KOPT-K1 (cell line): ENCODE data around the gene BYSL.

Source experiments
- H3K27ac ChIP-seq: fragments of 200-600 bp; sonication (generic); 2 replicates; pipeline ENCODE4 v1.5.1; 2016; ENCODE audit warnings: antibody characterized with exemption, mild to moderate bottlenecking, low read depth, low read length; ENCODE audit not compliant: poor library complexity, severe bottlenecking
- H3K36me3 ChIP-seq: fragments of 200-600 bp; sonication (generic); 2 replicates; pipeline ENCODE4 v1.5.1; 2017; ENCODE audit warnings: antibody characterized with exemption, mild to moderate bottlenecking, low read length, moderate library complexity; ENCODE audit not compliant: insufficient read depth
- H3K9me3 ChIP-seq: fragments of 200-600 bp; sonication (generic); 2 replicates; pipeline ENCODE4 v1.5.1; 2017; ENCODE audit warnings: antibody characterized with exemption, low read length, mild to moderate bottlenecking; ENCODE audit not compliant: insufficient read depth, poor library complexity, severe bottlenecking

BYSL gene

GRCh38 chr6:41920921-41921711 lies at the start of gene BYSL, which contains the start of gene MED20:
Gene BYSL (plus strand): TSS chr6:41921499. CDS start chr6:41921563, 64 bp downstream.
Gene MED20 (minus strand): TSS chr6:41921139. CDS start chr6:41921018, 121 bp downstream.
- Histone ChIP-seq H3K36me3 (peaks cover 49% of the 10 kb centered on the region), H3K9me3 (no peaks in the 10 kb centered on the region), H3K27ac (peak within 1 kb of the TSS; percentile 96)

DNA sequence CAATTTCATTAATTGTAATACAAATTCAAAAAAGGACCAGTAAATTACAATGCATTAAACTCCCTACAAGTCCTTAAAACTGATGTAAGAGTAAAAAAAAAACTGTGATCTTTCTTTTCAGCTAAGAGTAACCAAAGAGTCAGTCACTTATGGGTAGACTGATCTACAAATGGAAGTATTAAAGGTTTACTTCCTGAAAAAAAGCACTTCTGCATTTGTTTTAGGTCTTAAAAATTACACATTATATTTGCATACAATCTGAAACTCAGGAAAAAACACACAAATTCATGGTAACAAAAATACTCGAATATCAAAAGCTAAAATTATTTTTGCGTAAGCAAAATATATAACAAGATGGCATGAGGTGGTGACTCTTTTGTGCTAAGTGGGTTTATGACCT lies 49.6 kb upstream of the BYSL start:
- H3K36me3 ChIP-seq: peaks cover 50% of the 10 kb centered on the region
- H3K9me3 ChIP-seq: no peaks in the 10 kb centered on the region
- H3K27ac ChIP-seq: no peak overlapping the region

GRCh38 chr6:41872147-41872546 lies 49.2 kb upstream of the BYSL start:
- Histone ChIP-seq H3K36me3 (peaks cover 50% of the 10 kb centered on the region), H3K9me3 (no peaks in the 10 kb centered on the region), H3K27ac (no peak overlapping the region)

- Histone ChIP-seq H3K9me3 (no peaks in the 10 kb centered on the region), H3K36me3 (peaks cover 41% of the 10 kb centered on the region), H3K27ac (no peak overlapping the region)
Measured at GRCh38 chr6:41874741-41875140, 46.6 kb upstream of the BYSL start.

GRCh38 chr6:41877051-41877680 lies 44.1 kb upstream of the BYSL start:
- Histone ChIP-seq H3K9me3 (no peaks in the 10 kb centered on the region), H3K36me3 (peaks cover 17% of the 10 kb centered on the region), H3K27ac (no peak overlapping the region)

DNA sequence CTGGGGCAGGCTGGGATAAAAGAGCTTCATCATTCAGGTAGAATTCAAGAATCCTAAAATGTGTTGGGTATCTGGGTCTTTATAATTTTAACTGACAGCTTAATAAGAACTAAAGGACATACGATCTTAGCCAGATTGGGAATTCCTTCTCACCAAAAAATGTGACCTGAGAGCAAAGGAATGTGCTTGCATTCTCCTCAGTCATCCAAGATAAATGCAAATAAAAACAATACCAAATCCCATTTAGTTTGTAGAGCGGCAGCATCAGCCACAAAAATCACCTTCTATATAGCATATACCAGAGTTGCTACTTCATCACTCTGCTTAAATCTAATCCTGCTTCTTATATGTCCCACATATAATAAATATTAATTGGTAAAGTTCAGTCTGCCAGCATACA lies 43.1 kb upstream of the BYSL start:
- Histone ChIP-seq H3K36me3 (peaks cover 16% of the 10 kb centered on the region), H3K9me3 (no peaks in the 10 kb centered on the region), H3K27ac (no peak overlapping the region)

GRCh38 chr6:41878961-41879405 lies 42.3 kb upstream of the BYSL start:
- Histone ChIP-seq H3K9me3 (no peaks in the 10 kb centered on the region), H3K36me3 (peaks cover 15% of the 10 kb centered on the region; the same call in 1 of the 2 replicates), H3K27ac (no peak overlapping the region)

DNA sequence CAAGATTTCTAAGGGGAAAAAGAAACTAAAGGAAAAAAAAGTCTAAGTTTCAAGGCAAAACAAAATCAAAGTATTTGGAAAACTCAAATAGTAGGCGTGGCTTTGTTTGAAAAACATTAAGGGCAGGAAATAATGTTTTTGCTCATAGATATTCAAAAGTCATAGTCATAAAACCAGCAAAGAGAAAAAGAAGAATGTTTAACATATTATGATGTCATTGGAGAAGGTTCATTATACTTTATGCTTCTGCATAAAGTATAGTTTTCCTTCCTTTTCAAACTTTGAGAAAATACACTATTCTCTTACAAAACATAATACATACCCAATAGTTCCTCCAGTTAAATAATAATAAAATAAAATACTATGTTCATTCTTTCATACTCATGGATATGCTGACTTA lies 39.8 kb upstream of the BYSL start:
- Histone ChIP-seq H3K9me3 (no peaks in the 10 kb centered on the region), H3K27ac (no peak overlapping the region), H3K36me3 (peaks cover 34% of the 10 kb centered on the region)

GRCh38 chr6:41884957-41885356 lies 36.3 kb upstream of the BYSL start:
- no peaks in the 10 kb centered on the region for H3K9me3 ChIP-seq
- H3K27ac ChIP-seq: no peak overlapping the region
- H3K36me3 ChIP-seq: peaks cover 45% of the 10 kb centered on the region

DNA sequence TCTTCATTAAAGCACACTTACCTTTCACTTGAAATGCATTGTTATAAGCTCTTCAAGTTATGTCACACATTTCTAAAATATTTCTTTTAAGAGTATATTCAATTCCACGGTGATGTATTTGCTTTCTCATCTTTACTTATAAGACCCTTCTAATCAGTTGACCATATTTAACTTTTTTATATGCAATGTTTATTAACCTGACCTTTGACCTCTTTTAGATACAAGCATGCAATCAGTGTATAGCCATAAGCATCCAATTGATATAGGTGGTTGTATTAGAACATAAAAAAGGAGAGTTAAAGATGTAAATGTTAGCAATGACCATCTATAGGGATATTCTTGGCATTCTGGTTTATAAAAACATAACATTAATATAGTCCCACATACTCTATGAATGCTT lies 35.4 kb upstream of the BYSL start:
- H3K27ac ChIP-seq: no peak overlapping the region
- H3K9me3 ChIP-seq: no peaks in the 10 kb centered on the region
- peaks cover 54% of the 10 kb centered on the region for H3K36me3 ChIP-seq

DNA sequence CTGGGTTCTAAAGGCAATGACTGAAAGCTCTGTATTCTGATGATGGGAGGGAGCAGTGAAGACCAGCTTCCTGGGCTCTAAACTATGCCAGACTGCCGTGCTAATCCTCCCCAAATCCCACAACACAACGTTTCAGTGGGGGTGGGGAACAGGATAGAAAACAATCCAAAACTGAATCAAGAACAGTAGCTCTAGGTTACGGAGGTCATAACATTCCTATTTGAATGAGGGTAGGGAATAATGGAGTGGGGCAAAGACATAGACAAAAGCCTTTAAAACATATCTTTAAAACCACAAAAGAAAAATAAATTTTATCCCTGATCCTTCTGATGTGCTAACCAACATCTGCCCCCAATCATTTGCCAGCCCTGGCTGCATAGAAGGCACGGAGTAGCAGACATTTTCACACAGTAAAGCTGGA lies 34.0 kb upstream of the BYSL start:
- no peaks in the 10 kb centered on the region for H3K9me3 ChIP-seq
- peaks cover 56% of the 10 kb centered on the region for H3K36me3 ChIP-seq
- H3K27ac ChIP-seq: no peak overlapping the region

- H3K9me3 ChIP-seq: no peaks in the 10 kb centered on the region
Measured at GRCh38 chr6:41892921-41893564, 28.3 kb upstream of the BYSL start.

DNA sequence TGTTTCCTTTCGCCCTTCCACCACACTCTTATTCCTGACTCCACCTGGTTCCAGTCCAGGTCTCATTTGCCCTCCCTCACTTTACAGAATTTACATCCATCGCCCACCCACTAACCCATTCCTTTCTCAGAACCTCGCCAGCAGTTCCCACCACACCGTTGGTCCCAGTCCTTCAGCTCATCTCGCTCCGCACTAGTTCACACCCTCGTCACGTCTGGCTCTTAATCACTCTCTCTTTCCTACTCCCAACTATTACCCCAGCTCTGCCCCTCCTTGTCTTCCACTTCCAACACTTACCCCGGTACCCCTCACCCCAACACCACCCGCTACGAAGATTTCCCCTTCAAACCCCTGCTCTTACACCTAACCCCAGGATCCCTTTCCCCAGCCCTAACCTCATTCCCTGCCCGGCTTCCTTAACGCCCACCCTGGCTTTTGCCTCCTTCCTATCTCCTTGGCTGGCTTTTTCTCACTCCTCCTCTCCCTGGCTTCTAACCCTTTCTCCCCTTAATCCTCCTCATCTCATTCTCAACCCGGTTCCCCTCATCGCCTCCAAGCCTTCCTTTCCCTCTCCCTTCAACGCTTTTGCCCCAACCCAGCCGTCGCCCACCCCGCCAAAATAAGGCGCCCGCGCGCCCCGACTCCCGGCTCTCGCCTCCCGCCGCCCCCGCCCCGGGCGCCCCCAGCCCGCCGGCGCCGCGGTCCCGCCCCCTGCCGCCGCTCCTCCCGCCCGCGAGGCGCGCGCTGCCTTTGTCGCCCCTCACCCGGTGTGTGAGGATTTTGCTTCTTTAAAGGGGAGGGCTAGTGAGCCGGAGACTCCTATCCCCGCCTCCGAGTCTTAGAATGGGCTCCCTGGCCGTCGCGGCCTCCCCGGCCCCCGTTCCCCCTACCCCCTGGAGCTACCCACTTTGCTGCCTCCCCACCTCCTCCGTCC lies 26.7 kb upstream of the BYSL start:
- H3K27ac ChIP-seq: peak overlapping the region; percentile 89
- H3K36me3 ChIP-seq: peaks cover 21% of the 10 kb centered on the region
- no peaks in the 10 kb centered on the region for H3K9me3 ChIP-seq

More at GRCh38 chr6:41892921-41893564, 28.3 kb upstream of the BYSL start:
- peaks cover 22% of the 10 kb centered on the region for H3K36me3 ChIP-seq
- peak overlapping the region; percentile 89 for H3K27ac ChIP-seq
